A549 (cell line): ENCODE data around the gene SMIM33.

Source experiments
- BCL3 ChIP-seq: fragments of >200 bp; sonication (Bioruptor Twin); formaldehyde crosslinking; IDR thresholded peaks from 3 replicates; pipeline ENCODE4 v1.6.1; 2016
- CHD2 ChIP-seq: fragments of 150-350 bp; IDR thresholded peaks from 2 replicates; pipeline ENCODE4 v1.6.1; 2014; ENCODE audit warnings: low read length; ENCODE audit not compliant: partially characterized antibody
- CTCF ChIP-seq: fragments of >200 bp; sonication (Bioruptor Twin); formaldehyde crosslinking; IDR thresholded peaks from 3 replicates; pipeline ENCODE4 v1.5.1; 2016
- EP300 ChIP-seq, 2 experiments: fragments of >200 bp; sonication (Bioruptor Twin); formaldehyde crosslinking; IDR thresholded peaks; 2 replicates in 1 of 2; 3 replicates in 1 of 2; pipeline ENCODE4 v1.6.1; 2016 to 2017
- FOSB ChIP-seq: fragments of 250-450 bp; sonication (Bioruptor Pico); IDR thresholded peaks from 2 replicates; pipeline ENCODE4 v1.5.0; 2020; ENCODE audit warnings: mild to moderate bottlenecking, moderate library complexity
- JUNB ChIP-seq: fragments of >200 bp; sonication (Bioruptor Twin); formaldehyde crosslinking; IDR thresholded peaks from 2 replicates; pipeline ENCODE4 v1.6.1; 2016
- MAFK ChIP-seq: fragments of 450-650 bp; IDR thresholded peaks from 2 replicates; pipeline ENCODE4 v1.6.1; 2014; ENCODE audit not compliant: partially characterized antibody
- MAX ChIP-seq: IDR thresholded peaks from 2 replicates; pipeline ENCODE4 v1.6.1; 2012
- MYC ChIP-seq: IDR thresholded peaks from 2 replicates; pipeline ENCODE4 v1.6.1; 2012; ENCODE audit warnings: mild to moderate bottlenecking, inconsistent platforms, low read length, improper control_type of control experiment, borderline replicate concordance
- NFE2L2 ChIP-seq: fragments of 150-350 bp; conservative IDR thresholded peaks from 2 replicates; pipeline ENCODE4 v1.6.1; 2014; ENCODE audit warnings: low read length
- POLR2A ChIP-seq: IDR thresholded peaks from 2 replicates; pipeline ENCODE4 v1.6.1; 2012; ENCODE audit warnings: mild to moderate bottlenecking, low read length
- REST ChIP-seq: fragments of 200-600 bp; sonication (generic); IDR thresholded peaks from 2 replicates; pipeline ENCODE4 v1.6.1; 2016; ENCODE audit warnings: antibody characterized with exemption, mild to moderate bottlenecking, moderate library complexity
- TF ChIP-seq, protein P1 (sequence below): fragments of 150-350 bp; IDR thresholded peaks from 2 replicates; pipeline ENCODE4 v1.6.1; 2014; ENCODE audit warnings: low read depth, mild to moderate bottlenecking, low read length

GRCh38 chr5:139512786-139513390, 42.1 kb downstream of the SMIM33 start:
- TF ChIP-seq NFE2L2 (no peak), JUNB (no peak), MYC (no peak), REST (no peak), MAFK (no peak), CTCF (no peak), EP300 (IDR thresholded peaks at IDR 0.05) (no peak), BCL3 (no peak), POLR2A (no peak), FOSB (no peak), MAX (no peak), CHD2 (no peak)
- TF ChIP-seq, protein P1, sequence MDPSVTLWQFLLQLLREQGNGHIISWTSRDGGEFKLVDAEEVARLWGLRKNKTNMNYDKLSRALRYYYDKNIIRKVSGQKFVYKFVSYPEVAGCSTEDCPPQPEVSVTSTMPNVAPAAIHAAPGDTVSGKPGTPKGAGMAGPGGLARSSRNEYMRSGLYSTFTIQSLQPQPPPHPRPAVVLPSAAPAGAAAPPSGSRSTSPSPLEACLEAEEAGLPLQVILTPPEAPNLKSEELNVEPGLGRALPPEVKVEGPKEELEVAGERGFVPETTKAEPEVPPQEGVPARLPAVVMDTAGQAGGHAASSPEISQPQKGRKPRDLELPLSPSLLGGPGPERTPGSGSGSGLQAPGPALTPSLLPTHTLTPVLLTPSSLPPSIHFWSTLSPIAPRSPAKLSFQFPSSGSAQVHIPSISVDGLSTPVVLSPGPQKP: no peak
